Duodenal mucosa (tissue), 2 donors: ENCODE data around the gene SLC29A2.

Experiments used
- H3K27ac ChIP-seq: one replicate; pipeline ENCODE4 v1.7.0; 2013; ENCODE audit warnings: low read depth, low read length
- H3K27me3 ChIP-seq, 2 donors: one replicate each; pipeline ENCODE4 v1.7.0; 2013; ENCODE audit warnings: low read length in 2 of 2, control low read depth in 1 of 2; ENCODE audit not compliant: insufficient read depth in 2 of 2, control insufficient read depth in 1 of 2
- H3K36me3 ChIP-seq, 2 donors: one replicate each; pipeline ENCODE4 v1.7.0; 2013; ENCODE audit warnings: low read length in 2 of 2, control low read depth in 1 of 2; ENCODE audit not compliant: insufficient read depth in 2 of 2, control insufficient read depth in 1 of 2
- H3K4me1 ChIP-seq, 2 donors: one replicate each; pipeline ENCODE4 v1.7.0; 2013; ENCODE audit warnings: low read length in 2 of 2, control low read depth in 1 of 2; ENCODE audit not compliant: insufficient read depth in 2 of 2, control insufficient read depth in 1 of 2
- H3K4me3 ChIP-seq, 2 donors: one replicate each; pipeline ENCODE4 v1.7.0; 2013; ENCODE audit warnings: low read length in 2 of 2, low read depth in 1 of 2
- H3K9ac ChIP-seq, 2 donors: one replicate each; pipeline ENCODE4 v1.7.0; 2013; ENCODE audit warnings: low read length in 2 of 2, low read depth in 1 of 2
- H3K9me3 ChIP-seq, 2 donors: one replicate each; pipeline ENCODE4 v1.7.0; 2013; ENCODE audit warnings: low read length in 2 of 2, control low read depth in 1 of 2; ENCODE audit not compliant: control insufficient read depth in 1 of 2

The SLC29A2 gene

DNA sequence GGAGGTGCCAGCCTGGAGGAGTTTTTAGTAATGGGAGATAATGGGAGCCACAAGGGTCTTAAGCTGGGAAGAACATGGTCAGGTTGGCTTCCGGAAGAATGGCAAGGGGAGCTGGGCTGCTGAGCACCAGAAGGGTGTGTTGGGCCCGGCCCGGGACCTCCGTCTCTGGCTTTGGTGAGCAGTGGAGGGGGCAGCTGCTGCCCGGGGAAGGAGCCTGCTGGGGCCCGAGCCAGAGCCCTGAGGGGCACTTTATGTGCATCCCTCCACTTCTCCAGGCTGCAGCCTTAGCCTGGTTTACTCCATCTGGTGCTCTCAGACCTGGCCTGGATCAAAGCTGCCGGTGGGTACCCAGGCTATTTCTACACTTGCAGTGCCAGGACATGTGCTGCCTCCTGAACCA is 40.5 kb upstream of the SLC29A2 start:
- no peak overlapping the region for H3K27ac ChIP-seq
- no peaks in the 10 kb centered on the region for H3K9me3 ChIP-seq
- no peak overlapping the region for H3K9ac ChIP-seq
- peaks cover 5 to 26% of the 10 kb centered on the region in 2 donors for H3K27me3 ChIP-seq
- no peaks in the 10 kb centered on the region for H3K36me3 ChIP-seq
- no peak overlapping the region for H3K4me3 ChIP-seq
- no peaks in the 10 kb centered on the region for H3K4me1 ChIP-seq

DNA sequence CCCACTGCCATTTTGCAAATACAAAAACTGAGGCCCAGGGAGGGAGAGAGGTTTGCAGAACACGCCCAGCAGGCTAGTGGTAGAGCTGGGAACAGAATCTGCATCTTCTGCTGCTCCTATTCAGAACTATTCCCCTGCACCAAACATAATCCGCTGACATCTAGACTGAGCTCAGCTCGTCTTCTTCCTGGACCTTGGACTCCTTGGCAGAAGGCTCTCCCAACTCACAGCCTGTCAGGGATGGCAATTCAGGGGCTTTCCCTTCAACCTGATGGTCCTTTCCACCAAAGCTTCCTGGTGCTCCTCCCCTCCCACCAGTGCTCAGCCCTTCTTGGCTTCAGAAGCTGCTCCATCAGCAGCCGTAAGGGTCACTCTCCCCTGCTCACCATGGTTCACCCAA is 39.8 kb upstream of the SLC29A2 start:
- Histone ChIP-seq H3K27me3 (peaks cover 5 to 24% of the 10 kb centered on the region in 2 donors), H3K9me3 (no peaks in the 10 kb centered on the region), H3K4me1 (no peaks in the 10 kb centered on the region), H3K36me3 (no peaks in the 10 kb centered on the region), H3K4me3 (no peak overlapping the region), H3K27ac (no peak overlapping the region), H3K9ac (no peak overlapping the region)

GRCh38 chr11:66410191-66410590 is 38.6 kb upstream of the SLC29A2 start:
- Histone ChIP-seq H3K36me3 (no peaks in the 10 kb centered on the region), H3K27ac (no peak overlapping the region), H3K4me3 (no peak overlapping the region), H3K9me3 (no peaks in the 10 kb centered on the region), H3K9ac (no peak overlapping the region), H3K27me3 (peaks cover 5 to 23% of the 10 kb centered on the region in 2 donors), H3K4me1 (no peaks in the 10 kb centered on the region)

DNA sequence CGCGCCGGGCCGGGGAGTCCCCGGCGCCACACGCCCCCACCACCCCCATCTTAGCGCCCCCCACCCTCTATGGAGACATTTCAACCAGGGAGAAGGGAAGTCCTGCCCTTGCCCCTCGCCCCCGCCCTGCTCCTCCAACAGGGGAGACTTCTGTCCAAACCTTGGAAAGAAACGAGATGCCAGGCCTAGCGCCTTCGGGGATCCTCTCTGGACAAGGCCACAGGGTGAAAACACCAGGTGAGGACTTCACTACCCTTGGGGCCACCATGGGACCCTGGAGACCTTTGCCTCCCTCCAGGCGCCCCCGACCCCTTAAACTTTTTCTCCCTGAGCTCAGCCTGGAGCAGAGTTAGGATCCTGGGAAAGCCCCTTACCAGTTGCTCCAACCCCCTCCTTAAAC is 37.7 kb upstream of the SLC29A2 start:
- H3K4me3 ChIP-seq = no peak overlapping the region
- no peaks in the 10 kb centered on the region for H3K4me1 ChIP-seq
- no peak overlapping the region for H3K27ac ChIP-seq
- H3K9me3 ChIP-seq = no peaks in the 10 kb centered on the region
- no peak overlapping the region for H3K9ac ChIP-seq
- H3K36me3 ChIP-seq = no peaks in the 10 kb centered on the region
- peaks cover 5 to 21% of the 10 kb centered on the region in 2 donors for H3K27me3 ChIP-seq

GRCh38 chr11:66408488-66409214 is 37.1 kb upstream of the SLC29A2 start:
- no peaks in the 10 kb centered on the region for H3K4me1 ChIP-seq
- H3K9me3 ChIP-seq = no peaks in the 10 kb centered on the region
- H3K27me3 ChIP-seq = peaks cover 7 to 20% of the 10 kb centered on the region in 2 donors
- no peak overlapping the region for H3K9ac ChIP-seq
- H3K4me3 ChIP-seq = peak overlapping the region; percentile 40 to 43
- H3K27ac ChIP-seq = peak overlapping the region; percentile 18
- H3K36me3 ChIP-seq = no peaks in the 10 kb centered on the region

DNA sequence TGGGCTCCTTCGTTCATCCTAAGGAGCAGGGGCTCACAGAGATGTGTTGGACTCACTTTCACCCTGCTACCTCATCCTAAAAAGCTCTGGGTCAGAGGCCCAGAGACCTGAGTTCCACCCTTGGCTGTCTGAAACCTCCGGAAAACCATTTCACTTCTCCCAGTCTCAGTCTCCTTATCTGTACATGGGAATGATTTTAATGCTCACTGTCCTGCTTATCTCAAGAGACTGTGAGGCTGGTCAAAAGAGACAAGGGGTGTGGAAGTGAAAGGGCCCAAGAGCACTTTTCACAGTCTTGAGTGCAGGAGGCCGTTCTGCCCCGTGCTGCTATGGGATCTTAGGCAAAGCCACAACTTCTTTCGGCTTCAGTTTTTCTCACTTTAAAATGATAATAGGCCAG is 36.1 kb upstream of the SLC29A2 start:
- H3K27me3 ChIP-seq = peaks cover 10 to 19% of the 10 kb centered on the region in 2 donors
- no peak overlapping the region for H3K27ac ChIP-seq
- H3K36me3 ChIP-seq = no peaks in the 10 kb centered on the region
- H3K4me3 ChIP-seq = no peak overlapping the region
- H3K9ac ChIP-seq = no peak overlapping the region
- no peaks in the 10 kb centered on the region for H3K9me3 ChIP-seq
- H3K4me1 ChIP-seq = no peaks in the 10 kb centered on the region

GRCh38 chr11:66393954-66394353 is 22.4 kb upstream of the SLC29A2 start:
- Histone ChIP-seq H3K4me1 (no peaks in the 10 kb centered on the region), H3K9ac (no peak overlapping the region), H3K9me3 (no peaks in the 10 kb centered on the region), H3K27me3 (no peaks in the 10 kb centered on the region), H3K4me3 (no peak overlapping the region), H3K36me3 (no peaks in the 10 kb centered on the region), H3K27ac (no peak overlapping the region)

DNA sequence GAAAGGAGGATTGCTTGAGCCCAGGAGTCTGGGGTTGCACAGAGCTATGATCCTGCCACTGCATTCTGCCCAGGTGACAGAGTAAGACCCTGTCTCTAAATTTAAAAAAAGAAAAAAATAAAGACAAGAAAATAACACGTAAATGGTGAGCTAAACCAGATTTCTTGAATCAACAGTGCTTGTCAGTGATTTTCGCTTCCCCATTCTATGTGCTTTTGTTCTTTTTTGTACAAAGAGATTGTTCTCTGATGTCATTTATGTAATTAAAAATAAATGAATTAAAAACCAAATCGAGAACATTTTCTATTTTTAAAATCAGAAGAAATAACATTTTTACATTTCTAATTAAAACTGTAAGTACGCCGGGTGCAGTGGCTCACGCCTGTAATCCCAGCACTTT is 19.8 kb upstream of the SLC29A2 start:
- Histone ChIP-seq H3K4me3 (no peak overlapping the region), H3K9ac (no peak overlapping the region), H3K9me3 (no peaks in the 10 kb centered on the region), H3K36me3 (no peaks in the 10 kb centered on the region), H3K27ac (no peak overlapping the region), H3K27me3 (no peaks in the 10 kb centered on the region), H3K4me1 (peaks cover 0 to 4% of the 10 kb centered on the region in 2 donors)

GRCh38 chr11:66388780-66389386 is 17.3 kb upstream of the SLC29A2 start:
- peaks cover 0 to 7% of the 10 kb centered on the region in 2 donors for H3K4me1 ChIP-seq
- H3K27me3 ChIP-seq = no peaks in the 10 kb centered on the region
- H3K27ac ChIP-seq = no peak overlapping the region
- no peak overlapping the region for H3K4me3 ChIP-seq
- H3K36me3 ChIP-seq = no peaks in the 10 kb centered on the region
- no peak overlapping the region for H3K9ac ChIP-seq
- no peaks in the 10 kb centered on the region for H3K9me3 ChIP-seq

GRCh38 chr11:66386171-66387069 is 14.9 kb upstream of the SLC29A2 start:
- Histone ChIP-seq H3K9ac (peak overlapping the region in 1 of 2 donors; percentile 57), H3K4me1 (peaks cover 0 to 7% of the 10 kb centered on the region in 2 donors), H3K36me3 (no peaks in the 10 kb centered on the region), H3K9me3 (no peaks in the 10 kb centered on the region), H3K27ac (no peak overlapping the region), H3K27me3 (no peaks in the 10 kb centered on the region), H3K4me3 (peak overlapping the region; percentile 45 to 46)
